HUES48 (cell line): ENCODE results near the gene XKR7.

Experiments
- H3K27ac ChIP-seq: one replicate; pipeline ENCODE4 v1.7.0; 2013; ENCODE audit warnings: low read depth, low read length, inconsistent platforms
- H3K27me3 ChIP-seq: 2 replicates; pipeline ENCODE4 v1.6.1; 2013; ENCODE audit warnings: mild to moderate bottlenecking, low read length; ENCODE audit not compliant: control insufficient read depth, insufficient read depth
- H3K36me3 ChIP-seq: 2 replicates; pipeline ENCODE4 v1.6.1; 2013; ENCODE audit warnings: low read length; ENCODE audit not compliant: control insufficient read depth, insufficient read depth
- H3K4me1 ChIP-seq: 2 replicates; pipeline ENCODE4 v1.6.1; 2013; ENCODE audit warnings: mild to moderate bottlenecking, low read length; ENCODE audit not compliant: control insufficient read depth, insufficient read depth
- H3K4me3 ChIP-seq: 2 replicates; pipeline ENCODE4 v1.5.1; 2013; ENCODE audit warnings: mild to moderate bottlenecking, low read depth, low read length
- H3K9ac ChIP-seq: 2 replicates; pipeline ENCODE4 v1.6.1; 2013; ENCODE audit warnings: mild to moderate bottlenecking, low read depth, low read length, moderate library complexity
- H3K9me3 ChIP-seq: 2 replicates; pipeline ENCODE4 v1.6.1; 2013; ENCODE audit warnings: low read length; ENCODE audit not compliant: control insufficient read depth, insufficient read depth

XKR7 gene

DNA sequence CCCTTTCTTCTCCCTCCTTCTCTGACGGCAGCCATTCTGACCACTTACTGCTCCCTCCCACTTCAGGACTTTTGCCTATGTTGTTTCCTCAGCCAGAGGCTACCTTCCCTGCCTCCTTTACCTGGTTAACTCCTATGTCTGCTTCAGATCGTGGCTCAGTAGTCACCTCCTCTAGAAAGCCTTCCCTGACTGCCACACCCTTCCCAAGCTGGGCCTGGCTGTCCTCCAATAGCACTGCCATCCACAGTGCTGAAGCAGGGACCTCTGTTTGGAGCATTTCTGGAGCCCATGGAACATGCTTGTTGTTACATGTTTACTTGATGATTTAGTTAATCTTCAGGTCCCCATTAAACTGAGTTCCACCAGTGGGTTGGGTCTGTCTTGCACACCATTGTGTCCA lies 13.8 kb downstream of the XKR7 start:
- Histone ChIP-seq H3K9ac (no peak overlapping the region), H3K27ac (no peak overlapping the region), H3K27me3 (no peaks in the 10 kb centered on the region), H3K4me3 (no peak overlapping the region), H3K36me3 (no peaks in the 10 kb centered on the region), H3K4me1 (0 out of 2 replicates have a peak, but pooled peaks cover 2% of the 10 kb centered on the region), H3K9me3 (no peaks in the 10 kb centered on the region)

DNA sequence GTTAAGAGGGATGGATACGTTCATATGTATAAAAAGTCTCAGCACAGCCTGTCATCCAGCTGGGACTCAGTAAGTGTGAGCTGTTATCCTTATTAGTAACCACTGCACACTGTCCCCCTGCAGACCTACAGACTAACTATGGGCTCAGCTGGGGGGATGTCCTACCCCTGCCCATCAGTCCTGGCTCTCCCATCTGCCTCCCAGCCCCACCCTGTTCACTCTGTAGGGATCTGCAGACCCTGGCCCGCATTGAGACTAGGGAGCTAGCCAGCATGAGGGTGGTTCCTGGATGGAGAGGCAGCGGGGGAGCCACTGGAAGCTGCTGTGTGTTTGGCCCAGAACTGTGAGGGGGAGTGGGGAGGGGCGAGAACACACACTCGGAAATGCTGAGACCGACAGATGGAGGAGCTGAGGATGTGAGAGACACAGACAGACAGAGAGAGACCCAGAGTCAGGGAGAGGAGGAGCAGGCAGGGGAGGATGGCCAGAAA lies 17.1 kb downstream of the XKR7 start:
- Histone ChIP-seq H3K9ac (no peak overlapping the region), H3K27ac (no peak overlapping the region), H3K36me3 (no peaks in the 10 kb centered on the region), H3K9me3 (no peaks in the 10 kb centered on the region), H3K27me3 (no peaks in the 10 kb centered on the region), H3K4me3 (no peak overlapping the region), H3K4me1 (no peaks in the 10 kb centered on the region)

DNA sequence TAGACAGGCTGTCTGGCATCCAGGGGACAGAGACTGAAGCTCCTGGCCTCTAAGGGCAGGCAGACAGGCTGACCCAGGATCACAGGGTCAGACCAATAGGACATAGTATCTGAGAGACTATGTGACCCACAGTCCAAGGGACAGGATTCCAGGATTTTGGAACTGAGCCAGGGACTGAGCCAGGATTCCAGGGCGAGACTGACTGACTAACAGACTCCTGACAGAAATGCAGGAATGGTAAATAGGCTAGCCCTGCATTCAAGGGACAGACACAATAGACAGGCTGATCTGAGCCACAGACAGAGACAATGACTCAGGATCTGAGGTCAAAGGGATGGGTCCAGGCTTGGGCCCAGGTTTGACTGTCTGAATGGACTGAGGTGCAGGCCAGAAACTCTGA lies 19.8 kb downstream of the XKR7 start:
- no peak overlapping the region for H3K27ac ChIP-seq
- no peaks in the 10 kb centered on the region for H3K9me3 ChIP-seq
- H3K36me3 ChIP-seq = no peaks in the 10 kb centered on the region
- H3K4me1 ChIP-seq = no peaks in the 10 kb centered on the region
- H3K27me3 ChIP-seq = 0 out of 2 replicates have a peak, but pooled peaks cover under 1% of the 10 kb centered on the region
- H3K9ac ChIP-seq = no peak overlapping the region
- H3K4me3 ChIP-seq = no peak overlapping the region

DNA sequence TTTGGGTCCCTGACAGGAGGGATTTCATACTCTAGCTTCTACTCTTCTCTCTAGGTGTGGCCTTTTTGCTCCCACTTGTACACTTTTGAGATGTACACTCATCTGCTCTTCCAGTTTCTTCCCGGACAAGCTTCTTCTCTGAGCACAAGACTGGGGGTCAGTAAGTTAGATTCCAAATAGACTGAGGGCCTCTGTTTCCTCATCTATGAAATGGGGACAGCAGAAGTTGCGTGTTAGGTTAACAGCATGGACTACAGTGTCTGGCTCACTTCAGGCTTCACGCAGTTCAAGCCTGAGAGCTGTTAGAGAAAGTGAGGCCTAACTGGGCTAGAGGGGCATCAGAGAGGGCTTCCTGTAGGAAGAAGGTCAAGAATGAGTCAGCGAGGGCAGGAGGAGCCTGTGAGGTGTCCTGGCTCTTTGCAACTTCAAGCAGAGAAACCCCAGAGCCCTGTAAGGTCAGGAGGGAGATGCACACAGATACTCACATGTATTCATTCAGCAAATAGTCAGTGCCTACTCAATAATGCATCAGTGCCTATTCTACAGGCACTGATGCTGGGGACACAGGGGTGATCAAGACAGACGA lies 20.6 kb downstream of the XKR7 start:
- no peaks in the 10 kb centered on the region for H3K9me3 ChIP-seq
- no peak overlapping the region for H3K9ac ChIP-seq
- no peaks in the 10 kb centered on the region for H3K4me1 ChIP-seq
- H3K27ac ChIP-seq = no peak overlapping the region
- H3K36me3 ChIP-seq = no peaks in the 10 kb centered on the region
- no peak overlapping the region for H3K4me3 ChIP-seq
- H3K27me3 ChIP-seq = peaks cover 8% of the 10 kb centered on the region

DNA sequence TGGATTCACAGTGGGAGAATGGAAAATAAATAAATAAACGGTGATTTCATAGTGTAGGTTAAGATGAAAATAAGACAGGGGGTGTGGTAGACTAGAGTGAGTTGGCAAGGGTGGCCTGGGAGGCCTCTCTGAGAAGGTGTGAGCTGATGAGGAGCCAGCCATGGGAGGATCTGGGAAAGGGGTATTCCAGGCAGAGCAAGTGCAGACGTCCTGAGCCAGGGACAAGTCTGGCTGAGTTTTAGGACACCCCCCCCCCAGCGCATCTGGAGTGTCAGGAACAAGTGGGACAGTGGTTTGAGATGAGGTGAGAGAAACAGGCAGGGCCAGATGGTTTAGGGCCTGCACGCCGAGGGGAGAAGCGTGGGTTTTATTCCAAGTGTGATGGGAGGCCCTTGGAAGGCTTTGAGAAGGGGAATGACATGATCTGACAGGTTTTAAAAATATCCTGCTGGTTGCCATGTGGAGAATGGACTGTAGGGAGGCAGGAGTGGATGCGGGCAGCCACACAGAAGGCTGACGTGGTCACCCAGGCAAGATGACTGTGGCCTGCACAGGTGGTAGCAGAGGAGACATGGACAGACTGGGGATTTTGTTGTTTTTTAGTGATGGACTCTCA lies 21.2 kb downstream of the XKR7 start:
- no peak overlapping the region for H3K27ac ChIP-seq
- H3K9ac ChIP-seq = no peak overlapping the region

DNA sequence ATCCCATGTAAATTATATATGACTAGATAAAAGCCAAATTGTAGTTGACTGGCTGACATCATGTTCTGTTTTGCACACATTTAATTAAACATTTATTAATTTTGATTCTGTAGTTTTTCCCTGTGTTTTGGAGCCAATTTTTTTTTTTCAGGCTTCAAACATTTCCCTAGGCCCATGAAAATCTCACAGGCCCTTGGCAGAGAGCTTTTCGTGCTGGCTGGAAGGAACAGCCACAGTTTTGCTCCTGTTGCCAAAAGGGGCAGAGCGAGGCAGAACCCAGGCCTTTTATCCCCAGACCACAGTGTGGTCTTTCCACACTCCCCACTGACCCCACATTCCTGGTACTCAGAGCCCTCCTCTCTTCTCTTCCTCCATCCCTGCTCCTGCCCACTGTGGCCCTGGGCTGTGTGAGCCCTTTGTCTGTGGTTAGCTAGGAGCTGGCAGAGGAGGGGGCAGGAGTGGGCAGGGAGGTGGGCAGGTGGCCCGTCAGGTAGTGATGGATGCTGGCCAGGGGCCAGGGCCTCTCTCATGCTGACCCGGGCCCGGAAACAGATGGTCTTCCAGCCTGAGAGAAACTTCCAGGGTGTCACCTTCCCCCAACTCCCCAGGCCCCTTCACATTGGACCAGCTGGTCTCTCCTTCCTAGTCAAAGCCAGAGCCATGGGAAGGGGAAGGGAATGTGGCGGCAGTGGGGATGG lies 22.8 kb downstream of the XKR7 start:
- H3K4me1 ChIP-seq = no peaks in the 10 kb centered on the region; the same call in 1 of the 2 replicates
- no peaks in the 10 kb centered on the region for H3K9me3 ChIP-seq
- H3K9ac ChIP-seq = no peak overlapping the region
- H3K36me3 ChIP-seq = no peaks in the 10 kb centered on the region
- no peak overlapping the region for H3K4me3 ChIP-seq
- H3K27me3 ChIP-seq = peaks cover 31% of the 10 kb centered on the region
- no peak overlapping the region for H3K27ac ChIP-seq

More for the DNA sequence above, 21.2 kb downstream of the XKR7 start:
- no peak overlapping the region for H3K4me3 ChIP-seq
- H3K27me3 ChIP-seq = peaks cover 14% of the 10 kb centered on the region
- H3K4me1 ChIP-seq = no peaks in the 10 kb centered on the region
- H3K36me3 ChIP-seq = no peaks in the 10 kb centered on the region
- no peaks in the 10 kb centered on the region for H3K9me3 ChIP-seq

DNA sequence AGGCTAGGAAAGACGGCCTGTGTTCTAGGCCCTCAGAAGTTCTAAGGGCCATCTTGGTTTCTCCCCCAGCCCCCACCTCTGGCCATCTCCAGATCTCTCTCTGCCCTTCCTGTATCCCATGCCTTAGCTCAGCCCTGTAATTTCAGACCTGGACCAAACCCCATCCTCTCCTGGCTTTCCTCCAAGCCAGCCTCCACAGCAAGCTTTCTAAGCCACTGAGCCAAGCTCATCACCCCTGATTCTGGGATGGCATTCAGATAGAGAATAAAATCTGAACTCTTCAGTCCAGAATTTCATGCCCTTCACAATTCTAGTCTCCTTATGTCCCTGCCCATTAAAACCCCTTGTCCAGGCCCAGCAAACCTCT lies 23.4 kb downstream of the XKR7 start:
- no peak overlapping the region for H3K27ac ChIP-seq
- no peaks in the 10 kb centered on the region for H3K36me3 ChIP-seq
- H3K27me3 ChIP-seq = peaks cover 33% of the 10 kb centered on the region
- no peaks in the 10 kb centered on the region; the same call in 1 of the 2 replicates for H3K4me1 ChIP-seq
- no peak overlapping the region for H3K4me3 ChIP-seq
- H3K9me3 ChIP-seq = no peaks in the 10 kb centered on the region
- no peak overlapping the region for H3K9ac ChIP-seq

DNA sequence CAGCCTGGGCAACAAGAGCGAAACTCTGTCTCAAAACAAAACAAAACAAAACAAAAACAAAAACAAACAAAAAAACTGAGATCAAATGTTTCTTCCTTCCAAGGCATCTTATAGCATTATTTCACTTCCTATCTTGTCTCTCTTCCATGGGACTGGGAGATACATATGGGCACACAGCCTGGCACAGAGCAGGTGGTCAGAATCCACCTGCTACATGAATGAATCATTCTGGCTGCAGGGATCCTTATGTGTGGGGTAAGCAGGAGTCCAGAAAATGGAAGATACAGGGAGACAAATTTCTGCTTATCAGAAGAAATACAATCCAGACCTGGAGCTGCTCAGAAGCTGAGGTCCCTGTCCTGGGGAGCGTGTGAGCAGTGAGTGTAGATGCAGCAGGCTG lies 24.1 kb downstream of the XKR7 start:
- Histone ChIP-seq H3K4me3 (no peak overlapping the region), H3K4me1 (no peaks in the 10 kb centered on the region; the same call in 1 of the 2 replicates), H3K27ac (no peak overlapping the region), H3K27me3 (peaks cover 33% of the 10 kb centered on the region), H3K9me3 (no peaks in the 10 kb centered on the region), H3K36me3 (no peaks in the 10 kb centered on the region), H3K9ac (no peak overlapping the region)

DNA sequence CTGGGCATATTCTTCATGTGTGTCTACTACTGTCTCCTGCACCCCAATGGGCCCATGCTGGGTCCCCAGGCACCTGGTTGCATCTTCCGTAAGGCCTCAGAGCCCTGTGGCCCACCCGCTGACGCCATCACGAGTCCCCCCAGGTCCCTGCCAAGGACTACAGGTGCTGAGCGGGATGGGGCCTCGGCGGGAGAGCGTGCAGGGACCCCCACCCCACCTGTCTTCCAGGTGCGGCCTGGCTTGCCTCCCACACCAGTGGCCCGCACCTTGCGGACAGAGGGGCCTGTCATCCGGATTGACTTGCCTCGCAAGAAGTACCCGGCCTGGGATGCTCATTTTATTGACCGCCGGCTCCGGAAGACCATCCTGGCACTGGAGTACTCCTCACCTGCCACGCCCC lies 29.0 kb downstream of the XKR7 start:
- H3K9ac ChIP-seq = no peak overlapping the region
- H3K27ac ChIP-seq = no peak overlapping the region
- peaks cover 33% of the 10 kb centered on the region for H3K27me3 ChIP-seq
- no peaks in the 10 kb centered on the region for H3K9me3 ChIP-seq
- no peaks in the 10 kb centered on the region; the same call in 1 of the 2 replicates for H3K4me1 ChIP-seq
- H3K4me3 ChIP-seq = no peak overlapping the region
- H3K36me3 ChIP-seq = no peaks in the 10 kb centered on the region

DNA sequence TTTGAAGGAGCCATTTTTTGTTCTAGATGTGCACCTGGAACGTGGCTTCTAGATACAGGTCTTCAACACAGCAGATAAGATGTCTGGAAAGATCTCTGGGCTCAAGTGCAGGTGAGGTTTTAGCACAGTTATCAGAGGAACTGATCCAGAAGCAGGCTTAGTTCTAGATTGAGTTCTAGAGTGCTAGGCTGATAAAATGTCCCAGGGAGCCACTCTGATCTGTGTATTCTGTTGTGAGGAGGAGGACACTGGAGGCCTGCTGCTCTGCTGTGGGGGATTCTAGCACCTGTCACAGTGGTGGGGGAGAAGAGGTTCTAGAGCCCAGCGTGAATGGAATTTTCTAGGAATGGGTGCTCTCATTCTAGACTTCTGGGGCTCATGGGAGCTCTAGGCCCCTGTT lies 30.3 kb downstream of the XKR7 start:
- H3K4me1 ChIP-seq = no peaks in the 10 kb centered on the region; the same call in 1 of the 2 replicates
- H3K9me3 ChIP-seq = no peaks in the 10 kb centered on the region
- H3K27me3 ChIP-seq = peaks cover 28% of the 10 kb centered on the region
- no peak overlapping the region for H3K4me3 ChIP-seq
- H3K36me3 ChIP-seq = no peaks in the 10 kb centered on the region
- H3K9ac ChIP-seq = no peak overlapping the region
- H3K27ac ChIP-seq = no peak overlapping the region

DNA sequence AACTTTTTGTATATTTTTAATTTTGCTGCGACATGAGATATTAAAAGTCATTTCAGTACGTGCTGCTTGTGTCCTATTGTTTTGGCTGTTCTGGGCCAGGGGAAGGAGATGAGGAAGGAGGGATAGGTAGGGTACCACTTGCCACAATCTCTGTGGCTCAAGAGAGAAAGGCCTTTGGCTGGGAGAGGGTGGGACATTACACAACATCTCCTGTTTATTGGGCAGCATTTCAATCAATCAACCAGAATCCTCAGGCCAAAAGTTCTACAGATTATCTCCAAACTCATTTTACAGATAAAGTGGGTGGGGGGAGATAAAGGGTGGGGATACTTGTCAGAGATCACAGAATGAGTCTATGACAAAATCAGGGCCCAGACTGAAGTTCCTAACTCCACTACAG lies 35.4 kb downstream of the XKR7 start:
- Histone ChIP-seq H3K36me3 (no peaks in the 10 kb centered on the region), H3K4me1 (peaks cover 18% of the 10 kb centered on the region), H3K9ac (no peak overlapping the region), H3K27ac (no peak overlapping the region), H3K9me3 (no peaks in the 10 kb centered on the region), H3K4me3 (no peak overlapping the region), H3K27me3 (no peaks in the 10 kb centered on the region)
